Measurements from ENCODE around the gene ACOT6. TPM values are rescaled to one million over a fixed set of nuclear protein-coding genes. Genes with fewer than 3 reads are reported as not detected.
"Not testable (repeated sequence)": the region's sequence is repeated elsewhere in the genome, so short reads cannot be mapped to it uniquely, and the experiment has no call there.

Gene ACOT6
- total RNA-seq, 1 donor from 2014 or later = not detected

GRCh38 chr14:73569185-73569958 is 42.9 kb upstream of the ACOT6 start, which contains the start of gene ACOT2:
Gene ACOT2, plus strand, starts transcription at chr14:73569213. Its CDS starts 28 bp downstream, at chr14:73569241.
- DNase-seq (ENCODE audit: low spot score in 2 of 2) = peak; percentile 54 to 92
- Histone ChIP-seq H3K36me3 (peaks cover 1 to 12% of the 10 kb centered on the region in 2 donors), H3K4me3 (peak within 1 kb of the TSS; percentile 80 to 83), H3K4me1 (peaks cover 0 to 26% of the 10 kb centered on the region in 2 donors), H3K27ac (peak within 1 kb of the TSS; percentile 91 to 96)
- intact Hi-C loops (cut with DNase I) = loop anchor here (5.0 kb wide), 1 partner anchor 47 kb away; no protein-coding TSS in a partner anchor
- not testable (repeated sequence) for H3K9me3 ChIP-seq, H3K27me3 ChIP-seq
- TF ChIP-seq CTCF (IDR thresholded peaks at IDR 0.05) = peak in 1 of 3 experiments; percentile 5

GRCh38 chr14:73570913-73571312 is 41.4 kb upstream of the ACOT6 start:
- H3K27me3 ChIP-seq, H3K27ac ChIP-seq, H3K9me3 ChIP-seq: not testable (repeated sequence)
- intact Hi-C loops (cut with DNase I) = loop anchor here (1.0 to 2.0 kb wide), 4 partner anchors 31 to 62 kb away; partner anchors contain the start of gene ACOT6
- H3K4me1 ChIP-seq = peaks cover 0 to 26% of the 10 kb centered on the region in 2 donors
- H3K4me3 ChIP-seq = peak overlapping the region in 1 of 2 donors; percentile 83
- peaks cover 7 to 15% of the 10 kb centered on the region in 2 donors for H3K36me3 ChIP-seq
- peak in 1 of 2 donors; percentile 80 for DNase-seq (ENCODE audit: low spot score in 2 of 2)
- peak; percentile 25 to 55 (median 52) for TF ChIP-seq CTCF (IDR thresholded peaks at IDR 0.05)

- DNase-seq (ENCODE audit: low spot score in 2 of 2); intact Hi-C loops (cut with DNase I); H3K9me3 ChIP-seq; H3K27me3 ChIP-seq; H3K27ac ChIP-seq; H3K4me3 ChIP-seq: not testable (repeated sequence)
- H3K36me3 ChIP-seq = peaks cover 10 to 15% of the 10 kb centered on the region in 2 donors
- peaks cover 0 to 11% of the 10 kb centered on the region in 2 donors for H3K4me1 ChIP-seq
These were observed 39.3 kb upstream of the ACOT6 start for GRCh38 chr14:73573034-73573433.

- DNase-seq (ENCODE audit: low spot score in 2 of 2); H3K27me3 ChIP-seq; H3K9me3 ChIP-seq; intact Hi-C loops (cut with DNase I); H3K27ac ChIP-seq; H3K4me3 ChIP-seq; H3K4me1 ChIP-seq: not testable (repeated sequence)
- peaks cover 17% of the 10 kb centered on the region in 2 donors for H3K36me3 ChIP-seq
These were observed 38.6 kb upstream of the ACOT6 start for GRCh38 chr14:73573740-73574139.

GRCh38 chr14:73574251-73574650 is 38.1 kb upstream of the ACOT6 start:
- intact Hi-C loops (cut with DNase I); H3K9me3 ChIP-seq; H3K4me1 ChIP-seq; DNase-seq (ENCODE audit: low spot score in 2 of 2); H3K27me3 ChIP-seq; H3K4me3 ChIP-seq; H3K27ac ChIP-seq: not testable (repeated sequence)
- peaks cover 19% of the 10 kb centered on the region in 2 donors for H3K36me3 ChIP-seq

- Histone ChIP-seq H3K4me3 (no peak overlapping the region), H3K27ac (no peak overlapping the region), H3K27me3 (no peaks in the 10 kb centered on the region), H3K4me1 (no peaks in the 10 kb centered on the region), H3K36me3 (peaks cover 19 to 22% of the 10 kb centered on the region in 2 donors), H3K9me3 (no peaks in the 10 kb centered on the region)
- intact Hi-C loops (cut with DNase I) = no loop called here
- DNase-seq (ENCODE audit: low spot score in 2 of 2) = no peak
- TF ChIP-seq CTCF (IDR thresholded peaks at IDR 0.05) = no peak
These were observed 35.9 kb upstream of the ACOT6 start for GRCh38 chr14:73576391-73576790.

GRCh38 chr14:73577214-73577613 is 35.1 kb upstream of the ACOT6 start:
- H3K27ac ChIP-seq = not testable (repeated sequence)

GRCh38 chr14:73582102-73582979 is 30.0 kb upstream of the ACOT6 start:
- peaks cover 7 to 12% of the 10 kb centered on the region in 2 donors for H3K36me3 ChIP-seq
- H3K4me3 ChIP-seq; H3K27ac ChIP-seq; intact Hi-C loops (cut with DNase I); H3K27me3 ChIP-seq; DNase-seq (ENCODE audit: low spot score in 2 of 2); H3K4me1 ChIP-seq; H3K9me3 ChIP-seq: not testable (repeated sequence)

More at GRCh38 chr14:73577214-73577613, 35.1 kb upstream of the ACOT6 start:
- H3K27me3 ChIP-seq; DNase-seq (ENCODE audit: low spot score in 2 of 2); H3K4me1 ChIP-seq; intact Hi-C loops (cut with DNase I); H3K4me3 ChIP-seq; H3K9me3 ChIP-seq: not testable (repeated sequence)
- H3K36me3 ChIP-seq = peaks cover 19 to 22% of the 10 kb centered on the region in 2 donors
